Neuronal stem cell (in vitro differentiated cells): Measurements from ENCODE around the gene MAP4K3.

Source experiments
- DNase-seq: peaks from one replicate; pipeline ENCODE4 v3.0.0-alpha.2; 2013; ENCODE audit warnings: low spot score
- H2AFZ ChIP-seq: one replicate; pipeline ENCODE4 v1.6.1; 2013; ENCODE audit warnings: mild to moderate bottlenecking, low read length, inconsistent platforms
- H2AK5ac ChIP-seq: 2 replicates; pipeline ENCODE4 v1.6.1; 2013; ENCODE audit warnings: low read depth, mild to moderate bottlenecking, inconsistent platforms, low read length, moderate library complexity, mixed read lengths
- H2BK120ac ChIP-seq: 2 replicates; pipeline ENCODE4 v1.6.1; 2013; ENCODE audit warnings: low read depth, mild to moderate bottlenecking, inconsistent platforms, low read length, moderate library complexity, mixed read lengths
- H2BK12ac ChIP-seq: one replicate; pipeline ENCODE4 v1.6.1; 2013; ENCODE audit warnings: low read length, inconsistent platforms
- H2BK15ac ChIP-seq: 2 replicates; pipeline ENCODE4 v1.6.1; 2013; ENCODE audit warnings: mild to moderate bottlenecking, low read length, inconsistent platforms, mixed read lengths
- H2BK5ac ChIP-seq: one replicate; pipeline ENCODE4 v1.6.1; 2013; ENCODE audit warnings: inconsistent platforms, mild to moderate bottlenecking, low read length, moderate library complexity
- H3K14ac ChIP-seq: one replicate; pipeline ENCODE4 v1.6.1; 2013; ENCODE audit warnings: low read length, inconsistent platforms
- H3K18ac ChIP-seq: 2 replicates; pipeline ENCODE4 v1.6.1; 2013; ENCODE audit warnings: low read length, inconsistent platforms
- H3K23ac ChIP-seq: 2 replicates; pipeline ENCODE4 v1.6.1; 2013; ENCODE audit warnings: low read depth, mild to moderate bottlenecking, mixed read lengths, low read length, inconsistent platforms; ENCODE audit not compliant: poor library complexity
- H3K27ac ChIP-seq: replicated peaks from 3 replicates; pipeline ENCODE4 v1.5.1; 2013; ENCODE audit warnings: low read length, inconsistent platforms
- H3K27me3 ChIP-seq, 3 experiments: 2 replicates each; pipeline ENCODE4 v1.6.1; 2013; ENCODE audit warnings: low read length in 3 of 3, mild to moderate bottlenecking in 2 of 3, inconsistent platforms in 1 of 3, low read depth in 1 of 3, mixed read lengths in 1 of 3, moderate library complexity in 1 of 3; ENCODE audit not compliant: control insufficient read depth in 3 of 3, insufficient read depth in 3 of 3
- H3K36me3 ChIP-seq, 2 donors: replicated peaks in 1 of 2; 2 replicates each; pipeline ENCODE4 v1.6.1; 2013; ENCODE audit warnings: low read length in 2 of 2; ENCODE audit not compliant: control insufficient read depth in 2 of 2, insufficient read depth in 2 of 2
- H3K4ac ChIP-seq: 2 replicates; pipeline ENCODE4 v1.6.1; 2013; ENCODE audit warnings: inconsistent platforms, mild to moderate bottlenecking, low read length, moderate library complexity
- H3K4me1 ChIP-seq, 2 donors: 1 replicate in 1 of 2; 2 replicates in 1 of 2; pipeline ENCODE4 v1.6.1; 2013; ENCODE audit warnings: low read length in 2 of 2, low read depth in 1 of 2; ENCODE audit not compliant: control insufficient read depth in 2 of 2, insufficient read depth in 1 of 2
- H3K4me2 ChIP-seq: one replicate; pipeline ENCODE4 v1.6.1; 2013; ENCODE audit warnings: mild to moderate bottlenecking, low read length, inconsistent platforms; ENCODE audit not compliant: insufficient read depth, poor library complexity, severe bottlenecking
- H3K4me3 ChIP-seq, 2 donors: 2 replicates each; pipeline ENCODE4 v1.5.1; 2013; ENCODE audit warnings: low read length in 2 of 2, mild to moderate bottlenecking in 2 of 2, inconsistent platforms in 1 of 2, moderate library complexity in 1 of 2
- H3K79me1 ChIP-seq: one replicate; pipeline ENCODE4 v1.6.1; 2013; ENCODE audit warnings: low read depth, mild to moderate bottlenecking, inconsistent platforms, low read length, moderate library complexity
- H3K9ac ChIP-seq: one replicate; pipeline ENCODE4 v1.6.1; 2013; ENCODE audit warnings: mild to moderate bottlenecking, low read depth, low read length, inconsistent platforms; ENCODE audit not compliant: poor library complexity
- H3K9me3 ChIP-seq, 2 donors: replicated peaks in 1 of 2; 2 replicates each; pipeline versions ENCODE3 to v1.6.1; 2013; ENCODE audit warnings: low read length in 2 of 2, mild to moderate bottlenecking in 2 of 2, inconsistent platforms in 1 of 2, low read depth in 1 of 2, mixed read lengths in 1 of 2, moderate library complexity in 1 of 2; ENCODE audit not compliant: control insufficient read depth in 2 of 2, insufficient read depth in 1 of 2
- H4K8ac ChIP-seq: one replicate; pipeline ENCODE4 v1.6.1; 2013; ENCODE audit warnings: low read depth, mild to moderate bottlenecking, inconsistent platforms, low read length, moderate library complexity
- H4K91ac ChIP-seq: one replicate; pipeline ENCODE4 v1.6.1; 2013; ENCODE audit warnings: low read length, low read depth, mild to moderate bottlenecking, inconsistent platforms; ENCODE audit not compliant: poor library complexity
- WGBS, 2 donors: extraction: QIAGEN DNeasy Blood & Tissue Kit; methylation state at CpG; one replicate each; pipeline ENCODE4 v1.1.7; 2013; ENCODE audit warnings: missing lambda C conversion rate in 2 of 2, mixed read lengths in 1 of 2; ENCODE audit not compliant: insufficient read length in 2 of 2, insufficient replicate concordance in 1 of 2; ENCODE audit errors: extremely low coverage in 2 of 2; 5-methylcytosine and 5-hydroxymethylcytosine counted together

MAP4K3 gene

GRCh38 chr2:39260087-39260486, 177.0 kb downstream of the MAP4K3 start:
- Histone ChIP-seq H2BK12ac (no peak overlapping the region), H3K4me1 (no peaks in the 10 kb centered on the region), H3K27ac (no peak overlapping the region), H3K18ac (no peak overlapping the region), H4K8ac (no peak overlapping the region), H3K14ac (no peak overlapping the region), H3K36me3 (peaks cover 0 to 96% of the 10 kb centered on the region in 2 donors), H2BK5ac (no peak overlapping the region), H3K23ac (no peak overlapping the region), H4K91ac (no peak overlapping the region), H3K9me3 (peaks cover 0 to 19% of the 10 kb centered on the region in 2 donors), H3K79me1 (no peaks in the 10 kb centered on the region), H3K27me3 (no peaks in the 10 kb centered on the region), H2BK15ac (no peak overlapping the region), H3K4me3 (no peak overlapping the region), H3K4me2 (no peak overlapping the region), H3K9ac (no peak overlapping the region), H3K4ac (no peak overlapping the region), H2AK5ac (no peak overlapping the region), H2AFZ (no peak overlapping the region), H2BK120ac (no peak overlapping the region)
- no peak for DNase-seq
- WGBS, 2 donors: no CpG with 5 or more reads among the region's 4 CpGs

GRCh38 chr2:39256040-39256439, 181.0 kb downstream of the MAP4K3 start:
- Histone ChIP-seq H3K23ac (no peak overlapping the region), H2BK120ac (no peak overlapping the region), H2BK15ac (no peak overlapping the region), H3K4me1 (no peaks in the 10 kb centered on the region), H3K9ac (no peak overlapping the region), H3K79me1 (peaks cover 2% of the 10 kb centered on the region), H3K18ac (no peak overlapping the region), H2BK5ac (no peak overlapping the region), H3K27me3 (no peaks in the 10 kb centered on the region), H3K14ac (no peak overlapping the region), H2AFZ (no peak overlapping the region), H2AK5ac (no peak overlapping the region), H4K91ac (no peak overlapping the region), H3K4me2 (no peak overlapping the region), H3K4ac (no peak overlapping the region), H3K9me3 (peaks cover 2 to 48% of the 10 kb centered on the region in 2 donors), H4K8ac (no peak overlapping the region), H3K36me3 (peaks cover 6 to 99% of the 10 kb centered on the region in 2 donors), H2BK12ac (no peak overlapping the region), H3K27ac (no peak overlapping the region), H3K4me3 (no peak overlapping the region)
- DNase-seq: no peak

DNA sequence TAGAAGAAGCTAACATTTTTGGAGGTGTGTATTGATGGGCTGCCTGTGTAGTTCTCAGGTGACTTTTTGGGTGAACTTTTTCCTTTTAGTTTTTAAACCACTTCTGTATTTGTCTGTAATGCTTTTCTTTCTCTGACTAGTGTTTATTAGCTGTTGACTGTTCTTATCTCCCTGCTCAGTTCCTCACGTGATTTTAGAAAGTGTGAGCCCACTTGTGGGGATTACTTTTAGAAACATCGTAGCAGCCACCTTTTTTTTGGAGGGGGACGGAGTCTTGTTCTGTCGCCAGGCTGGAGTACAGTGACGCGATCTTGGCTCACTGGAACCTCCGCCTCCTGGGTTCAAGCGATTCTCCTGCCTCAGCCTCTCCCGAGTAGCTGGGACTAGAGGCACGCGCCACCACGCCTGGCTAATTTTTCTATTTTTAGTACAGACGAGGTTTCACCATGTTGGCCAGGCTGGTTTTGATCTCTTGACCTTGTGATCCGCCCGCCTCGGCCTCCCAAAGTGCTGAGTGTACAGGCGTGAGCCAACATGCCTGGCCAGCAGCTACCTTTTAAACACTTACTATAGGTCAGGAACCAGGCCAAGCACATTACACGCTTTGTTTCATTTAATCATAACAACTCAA, 184.1 kb downstream of the MAP4K3 start:
- no peak overlapping the region for H3K4ac ChIP-seq
- no peak overlapping the region for H2BK12ac ChIP-seq
- no CpG with 5 or more reads among the region's 18 CpGs for WGBS, 2 donors
- H3K9ac ChIP-seq: no peak overlapping the region
- H2AK5ac ChIP-seq: no peak overlapping the region
- H3K27me3 ChIP-seq: no peaks in the 10 kb centered on the region
- no peak overlapping the region for H2BK15ac ChIP-seq
- no peak overlapping the region for H4K91ac ChIP-seq
- H3K36me3 ChIP-seq: peaks cover 9 to 99% of the 10 kb centered on the region in 2 donors
- H3K23ac ChIP-seq: no peak overlapping the region
- H3K4me1 ChIP-seq: no peaks in the 10 kb centered on the region
- H3K79me1 ChIP-seq: peaks cover 2% of the 10 kb centered on the region
- no peak for DNase-seq
- H3K18ac ChIP-seq: no peak overlapping the region
- no peak overlapping the region for H3K4me3 ChIP-seq
- no peak overlapping the region for H2BK5ac ChIP-seq
- no peak overlapping the region for H2BK120ac ChIP-seq
- H3K27ac ChIP-seq: no peak overlapping the region
- H3K14ac ChIP-seq: no peak overlapping the region
- no peak overlapping the region for H4K8ac ChIP-seq
- H3K4me2 ChIP-seq: no peak overlapping the region
- H2AFZ ChIP-seq: no peak overlapping the region
- peaks cover 3 to 52% of the 10 kb centered on the region in 2 donors for H3K9me3 ChIP-seq

DNA sequence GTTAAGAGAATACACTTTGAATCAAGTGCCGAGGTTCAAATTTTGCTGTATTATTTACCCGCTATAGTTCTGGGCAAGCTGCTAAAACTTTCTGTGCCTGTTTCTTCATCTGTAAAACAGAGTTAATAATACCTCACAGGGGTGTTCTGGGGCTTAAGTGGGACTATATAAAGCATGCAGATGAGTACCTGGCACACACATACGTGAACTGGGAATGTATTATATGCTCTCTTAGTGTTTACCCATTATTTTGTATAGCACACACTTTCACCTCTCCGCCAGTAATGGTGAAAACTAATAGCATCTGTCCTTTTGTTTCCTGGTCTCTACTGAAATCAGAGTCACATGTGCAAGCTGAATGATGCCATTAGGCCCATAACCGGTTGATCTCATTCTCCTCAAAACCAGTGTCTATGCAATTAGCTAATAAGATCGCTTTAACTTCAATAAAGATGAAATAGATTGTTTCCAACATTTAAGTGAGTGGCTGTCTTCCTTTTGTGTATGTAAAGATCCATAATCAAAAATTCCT, 189.5 kb downstream of the MAP4K3 start:
- DNase-seq: no peak
- Histone ChIP-seq H3K27me3 (no peaks in the 10 kb centered on the region), H2AFZ (no peak overlapping the region), H3K4me3 (no peak overlapping the region), H2BK12ac (no peak overlapping the region), H2BK5ac (no peak overlapping the region), H2AK5ac (no peak overlapping the region), H2BK15ac (no peak overlapping the region), H4K91ac (no peak overlapping the region), H3K27ac (no peak overlapping the region), H3K4ac (no peak overlapping the region), H3K9me3 (peaks cover 2 to 25% of the 10 kb centered on the region in 2 donors), H3K36me3 (peaks cover 4 to 53% of the 10 kb centered on the region in 2 donors), H3K18ac (no peak overlapping the region), H3K4me1 (no peaks in the 10 kb centered on the region), H3K4me2 (no peak overlapping the region), H3K9ac (no peak overlapping the region), H2BK120ac (no peak overlapping the region), H4K8ac (no peak overlapping the region), H3K14ac (no peak overlapping the region), H3K79me1 (no peaks in the 10 kb centered on the region), H3K23ac (no peak overlapping the region)
- WGBS, 2 donors: no CpG with 5 or more reads among the region's 6 CpGs
